Muscle of leg (tissue), 11 donors: ENCODE data around the gene SLC9A2. TPM values are rescaled to one million over a fixed set of nuclear protein-coding genes. Genes with fewer than 3 reads are reported as not detected.

ENCODE experiments used
- DNase-seq: peaks from one replicate; pipeline ENCODE4 v3.0.0; 2013
- H3K27ac ChIP-seq: one replicate; pipeline ENCODE4 v1.5.1; 2013; ENCODE audit warnings: mild to moderate bottlenecking, low read length, control low read depth
- H3K27me3 ChIP-seq: one replicate; pipeline ENCODE4 v1.6.1; 2013; ENCODE audit warnings: low read length; ENCODE audit not compliant: control insufficient read depth, insufficient read depth
- H3K36me3 ChIP-seq: one replicate; pipeline ENCODE4 v1.6.1; 2013; ENCODE audit warnings: low read length; ENCODE audit not compliant: control insufficient read depth, insufficient read depth
- H3K4me1 ChIP-seq: one replicate; pipeline ENCODE4 v1.6.1; 2013; ENCODE audit warnings: low read length; ENCODE audit not compliant: control insufficient read depth, insufficient read depth
- H3K4me3 ChIP-seq: one replicate; pipeline ENCODE4 v1.5.1; 2013; ENCODE audit warnings: low read length, control low read depth
- H3K9me3 ChIP-seq: replicated peaks from 2 replicates; pipeline ENCODE4 v1.6.1; 2013; ENCODE audit warnings: low read depth, low read length; ENCODE audit not compliant: control insufficient read depth
- WGBS: methylation state at CpG from one replicate; pipeline ENCODE4 v1.1.5; 2013; ENCODE audit warnings: missing lambda C conversion rate; ENCODE audit not compliant: insufficient coverage; 5-methylcytosine and 5-hydroxymethylcytosine counted together
- polyA plus RNA-seq, 8 donors: library from polyadenylated mRNA; unstranded; fragments of 120-200 nt; gene quantifications; one replicate each; pipeline versions ENCODE4 v1.2.1 to v1.2.3, GENCODE V29; 2013; ENCODE audit warnings: inconsistent platforms in 1 of 8, low replicate concordance in 1 of 8; ENCODE audit not compliant: insufficient read length in 8 of 8, insufficient read depth in 1 of 8
- total RNA-seq: library from RNA; stranded (reverse); fragments of 120-200 nt; gene quantifications from one replicate; pipeline ENCODE4 v1.2.4, GENCODE V29; 2013

SLC9A2 gene
- total and polyA plus RNA-seq, 9 donors = 0.34 to 2.9 (median 1.2) TPM

- Histone ChIP-seq H3K27ac (no peak overlapping the region), H3K36me3 (no peaks in the 10 kb centered on the region), H3K27me3 (no peaks in the 10 kb centered on the region), H3K4me3 (no peak overlapping the region), H3K4me1 (no peaks in the 10 kb centered on the region), H3K9me3 (no peaks in the 10 kb centered on the region)
- 63% methylated on average over 5 of the region's 5 CpGs for WGBS
- DNase-seq = no peak
Measured at GRCh38 chr2:102690012-102690411, 70.7 kb downstream of the SLC9A2 start.

- Histone ChIP-seq H3K4me1 (no peaks in the 10 kb centered on the region), H3K4me3 (no peak overlapping the region), H3K27ac (no peak overlapping the region), H3K9me3 (no peaks in the 10 kb centered on the region), H3K36me3 (no peaks in the 10 kb centered on the region), H3K27me3 (no peaks in the 10 kb centered on the region)
- DNase-seq = no peak
- no CpG with 5 or more reads among the region's 2 CpGs for WGBS
Measured at GRCh38 chr2:102696463-102696862, 77.1 kb downstream of the SLC9A2 start.

- Histone ChIP-seq H3K9me3 (no peaks in the 10 kb centered on the region), H3K4me1 (no peaks in the 10 kb centered on the region), H3K27me3 (no peaks in the 10 kb centered on the region), H3K27ac (no peak overlapping the region), H3K4me3 (no peak overlapping the region), H3K36me3 (no peaks in the 10 kb centered on the region)
- no peak for DNase-seq
- 93% methylated on average over 1 of the region's 6 CpGs for WGBS
Measured at GRCh38 chr2:102698369-102699111, 79.2 kb downstream of the SLC9A2 start.

GRCh38 chr2:102703305-102703704 is 84.0 kb downstream of the SLC9A2 start:
- Histone ChIP-seq H3K27ac (no peak overlapping the region), H3K4me3 (no peak overlapping the region), H3K36me3 (no peaks in the 10 kb centered on the region), H3K9me3 (no peaks in the 10 kb centered on the region), H3K4me1 (no peaks in the 10 kb centered on the region), H3K27me3 (no peaks in the 10 kb centered on the region)
- no CpG with 5 or more reads among the region's 2 CpGs for WGBS
- DNase-seq = no peak

- no peaks in the 10 kb centered on the region for H3K36me3 ChIP-seq
- no peak overlapping the region for H3K27ac ChIP-seq
- no peak overlapping the region for H3K4me3 ChIP-seq
- DNase-seq = no peak
- no peaks in the 10 kb centered on the region for H3K27me3 ChIP-seq
- H3K4me1 ChIP-seq = no peaks in the 10 kb centered on the region
- no peaks in the 10 kb centered on the region for H3K9me3 ChIP-seq
Measured at GRCh38 chr2:102703748-102704147, 84.4 kb downstream of the SLC9A2 start.

GRCh38 chr2:102704531-102704930 is 85.2 kb downstream of the SLC9A2 start:
- Histone ChIP-seq H3K36me3 (no peaks in the 10 kb centered on the region), H3K4me1 (no peaks in the 10 kb centered on the region), H3K9me3 (no peaks in the 10 kb centered on the region), H3K27me3 (no peaks in the 10 kb centered on the region), H3K27ac (no peak overlapping the region), H3K4me3 (no peak overlapping the region)
- WGBS = 49% methylated on average over 12 of the region's 12 CpGs
- no peak for DNase-seq

GRCh38 chr2:102707796-102708695 is 88.7 kb downstream of the SLC9A2 start:
- H3K9me3 ChIP-seq = no peaks in the 10 kb centered on the region
- no peak overlapping the region for H3K27ac ChIP-seq
- H3K4me3 ChIP-seq = no peak overlapping the region
- H3K4me1 ChIP-seq = no peaks in the 10 kb centered on the region
- H3K27me3 ChIP-seq = no peaks in the 10 kb centered on the region
- peak; percentile 18 for DNase-seq
- H3K36me3 ChIP-seq = no peaks in the 10 kb centered on the region
- 79% methylated on average over 11 of the region's 20 CpGs for WGBS

GRCh38 chr2:102708847-102709559 is 89.7 kb downstream of the SLC9A2 start:
- H3K9me3 ChIP-seq = no peaks in the 10 kb centered on the region
- no peak for DNase-seq
- H3K4me1 ChIP-seq = no peaks in the 10 kb centered on the region
- no peak overlapping the region for H3K27ac ChIP-seq
- no peaks in the 10 kb centered on the region for H3K36me3 ChIP-seq
- WGBS = 83% methylated on average over 4 of the region's 8 CpGs
- no peak overlapping the region for H3K4me3 ChIP-seq
- H3K27me3 ChIP-seq = no peaks in the 10 kb centered on the region

GRCh38 chr2:102717308-102718018 is 98.1 kb downstream of the SLC9A2 start:
- Histone ChIP-seq H3K36me3 (peaks cover 31% of the 10 kb centered on the region), H3K27ac (no peak overlapping the region), H3K27me3 (no peaks in the 10 kb centered on the region), H3K4me3 (no peak overlapping the region), H3K4me1 (no peaks in the 10 kb centered on the region), H3K9me3 (no peaks in the 10 kb centered on the region)
- no peak for DNase-seq
- 75% methylated on average over 2 of the region's 5 CpGs for WGBS
